BJ (cell line): Measurements from ENCODE around the gene ZIC5. TPM values are rescaled to one million over a fixed set of nuclear protein-coding genes. Genes with fewer than 3 reads are reported as not detected.

Experiments
- CTCF ChIA-PET: fragments of 350-600 bp; formaldehyde crosslinking; extraction: SDS; loops from one replicate; lab custom pipeline; 2021; ENCODE audit warnings: antibody characterized with exemption, inconsistent platforms; lab: Yijun Ruan, JAX
- POLR2A ChIA-PET: fragments of 300-600 bp; sonication (Branson Sonifier 250); formaldehyde crosslinking; extraction: SDS; loops from one replicate; lab custom pipeline; 2021; ENCODE audit warnings: antibody characterized with exemption; lab: Charles Lee
- DNase-seq: peaks from one replicate; pipeline ENCODE4 v3.0.0-alpha.2; 2011; ENCODE audit warnings: low read depth
- H3K27me3 ChIP-seq: 2 replicates; pipeline ENCODE4 v1.6.0; 2011; ENCODE audit warnings: low read length; ENCODE audit not compliant: control insufficient read depth, insufficient read depth
- H3K36me3 ChIP-seq: 2 replicates; pipeline ENCODE4 v1.5.1; 2011; ENCODE audit warnings: low read length; ENCODE audit not compliant: control insufficient read depth, insufficient read depth
- H3K4me3 ChIP-seq: 2 replicates; pipeline ENCODE4 v1.5.1; 2011; ENCODE audit warnings: low read depth, mild to moderate bottlenecking, control low read depth, low read length
- polyA plus RNA-seq: library from polyadenylated mRNA; depleted of rRNA; stranded (reverse); fragments of >200 nt; gene quantifications from 2 replicates; pipeline ENCODE4 v1.2.3, GENCODE V29; 2011
- TF ChIP-seq, protein P1 (sequence below): IDR thresholded peaks from 2 replicates; pipeline ENCODE4 v1.5.1; 2011; ENCODE audit warnings: low read depth, mild to moderate bottlenecking, control low read depth, inconsistent platforms, low read length, moderate library complexity; ENCODE audit not compliant: insufficient read depth

The ZIC5 gene
- polyA plus RNA-seq, 1 experiment: not detected

DNA sequence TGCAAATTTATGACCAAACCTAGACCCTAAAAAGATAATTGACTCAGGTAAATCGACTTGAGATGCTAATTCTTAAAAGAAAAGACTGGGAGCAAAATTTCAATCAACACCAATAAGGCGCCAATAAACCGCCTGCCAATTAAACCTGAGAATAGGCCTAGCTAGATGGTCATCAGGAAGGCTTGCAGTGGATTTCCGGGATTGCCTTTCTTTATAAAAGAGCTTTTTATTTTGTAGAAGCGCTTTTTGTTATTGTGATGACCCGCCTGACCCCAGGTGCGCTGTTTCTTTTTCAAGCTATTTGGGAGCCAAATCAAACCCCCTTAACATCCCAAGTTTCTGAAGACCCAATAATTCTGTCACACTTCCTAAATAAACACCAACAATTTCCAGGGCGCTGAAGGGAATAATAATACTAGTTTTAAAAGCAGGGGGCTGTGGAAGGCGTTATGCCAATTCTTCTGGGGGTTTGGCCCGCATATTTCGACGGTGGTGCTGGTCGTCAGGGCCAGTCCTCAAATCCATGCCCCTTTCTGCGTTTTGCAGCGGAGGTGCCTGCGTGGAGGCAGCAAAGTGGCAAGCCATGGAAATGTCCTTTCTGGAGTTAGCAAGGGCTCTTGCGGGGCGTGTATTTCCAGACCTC lies 2.9 kb upstream of the ZIC5 start:
- DNase-seq: no peak
- TF ChIP-seq, protein P1, sequence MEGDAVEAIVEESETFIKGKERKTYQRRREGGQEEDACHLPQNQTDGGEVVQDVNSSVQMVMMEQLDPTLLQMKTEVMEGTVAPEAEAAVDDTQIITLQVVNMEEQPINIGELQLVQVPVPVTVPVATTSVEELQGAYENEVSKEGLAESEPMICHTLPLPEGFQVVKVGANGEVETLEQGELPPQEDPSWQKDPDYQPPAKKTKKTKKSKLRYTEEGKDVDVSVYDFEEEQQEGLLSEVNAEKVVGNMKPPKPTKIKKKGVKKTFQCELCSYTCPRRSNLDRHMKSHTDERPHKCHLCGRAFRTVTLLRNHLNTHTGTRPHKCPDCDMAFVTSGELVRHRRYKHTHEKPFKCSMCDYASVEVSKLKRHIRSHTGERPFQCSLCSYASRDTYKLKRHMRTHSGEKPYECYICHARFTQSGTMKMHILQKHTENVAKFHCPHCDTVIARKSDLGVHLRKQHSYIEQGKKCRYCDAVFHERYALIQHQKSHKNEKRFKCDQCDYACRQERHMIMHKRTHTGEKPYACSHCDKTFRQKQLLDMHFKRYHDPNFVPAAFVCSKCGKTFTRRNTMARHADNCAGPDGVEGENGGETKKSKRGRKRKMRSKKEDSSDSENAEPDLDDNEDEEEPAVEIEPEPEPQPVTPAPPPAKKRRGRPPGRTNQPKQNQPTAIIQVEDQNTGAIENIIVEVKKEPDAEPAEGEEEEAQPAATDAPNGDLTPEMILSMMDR: no peak
- no peak overlapping the region for H3K4me3 ChIP-seq
- H3K36me3 ChIP-seq: no peaks in the 10 kb centered on the region
- H3K27me3 ChIP-seq: peaks cover 67% of the 10 kb centered on the region
- ChIA-PET CTCF (interaction anchor here (1.1 to 1.2 kb wide), 2 partner anchors 10 to 17 kb away, joined by 3 to 6 read pairs; no protein-coding TSS in a partner anchor), POLR2A (no interaction called here)

DNA sequence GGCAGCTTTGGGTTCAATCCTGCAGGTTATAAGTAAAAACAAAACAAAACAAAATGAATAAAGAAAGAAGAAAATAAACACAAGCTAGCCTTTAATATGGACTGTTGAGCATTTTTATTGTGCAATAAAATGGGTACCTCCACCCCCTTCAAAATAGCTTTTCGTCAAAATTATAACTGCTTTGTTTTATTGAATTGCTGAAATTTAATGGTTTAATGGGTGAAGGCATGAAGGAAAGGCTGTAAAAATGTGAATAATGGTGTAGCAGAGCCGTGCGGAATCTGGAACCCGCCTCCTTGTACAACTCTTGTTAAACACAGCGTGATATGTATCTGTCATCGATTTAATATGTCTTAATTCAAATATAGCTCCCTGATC lies 2.2 kb upstream of the ZIC5 start:
- TF ChIP-seq, protein P1: no peak
- H3K4me3 ChIP-seq: no peak overlapping the region
- H3K36me3 ChIP-seq: no peaks in the 10 kb centered on the region
- H3K27me3 ChIP-seq: peaks cover 68% of the 10 kb centered on the region
- DNase-seq: no peak
- ChIA-PET CTCF (interaction anchor here (0.6 to 1.2 kb wide), 3 partner anchors 10 to 91 kb away, joined by 3 to 6 read pairs (median 3); no protein-coding TSS in a partner anchor), POLR2A (no interaction called here)

DNA sequence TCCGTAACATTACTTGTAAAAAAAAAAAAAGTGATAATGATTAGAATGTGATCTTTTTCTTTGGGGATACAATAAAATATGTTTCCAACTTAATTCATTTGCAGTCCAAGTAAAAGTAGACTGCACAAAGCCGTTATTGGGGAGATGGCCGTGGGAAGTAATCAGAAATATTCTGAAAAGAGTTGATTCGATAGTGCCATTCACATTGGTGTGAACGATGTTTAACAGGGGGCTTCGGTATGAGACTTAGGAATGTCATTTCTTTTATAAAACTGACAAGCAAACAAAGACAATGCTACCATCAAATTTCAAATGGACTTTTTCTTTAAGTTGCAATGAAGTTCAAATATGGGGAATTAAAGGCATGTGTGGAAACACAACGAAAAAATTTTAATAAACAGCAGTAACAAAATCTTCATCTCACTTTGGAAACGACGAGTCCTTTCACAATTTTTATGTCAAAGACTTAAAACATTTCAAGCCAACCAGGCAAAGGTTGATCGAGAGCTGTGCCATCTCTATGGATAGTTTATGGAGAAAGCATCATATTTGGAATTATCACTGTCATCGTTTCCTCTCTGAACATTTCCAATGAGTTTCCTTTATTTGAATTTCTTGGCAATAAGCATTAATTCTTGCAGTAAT lies 1.7 kb upstream of the ZIC5 start:
- POLR2A ChIA-PET: no interaction called here
- H3K27me3 ChIP-seq: peaks cover 65% of the 10 kb centered on the region
- TF ChIP-seq, protein P1: no peak
- no peak overlapping the region for H3K4me3 ChIP-seq
- CTCF ChIA-PET: interaction anchor here (0.6 to 1.2 kb wide), 3 partner anchors 11 to 91 kb away, joined by 3 to 6 read pairs (median 3); no protein-coding TSS in a partner anchor
- H3K36me3 ChIP-seq: no peaks in the 10 kb centered on the region
- no peak for DNase-seq

DNA sequence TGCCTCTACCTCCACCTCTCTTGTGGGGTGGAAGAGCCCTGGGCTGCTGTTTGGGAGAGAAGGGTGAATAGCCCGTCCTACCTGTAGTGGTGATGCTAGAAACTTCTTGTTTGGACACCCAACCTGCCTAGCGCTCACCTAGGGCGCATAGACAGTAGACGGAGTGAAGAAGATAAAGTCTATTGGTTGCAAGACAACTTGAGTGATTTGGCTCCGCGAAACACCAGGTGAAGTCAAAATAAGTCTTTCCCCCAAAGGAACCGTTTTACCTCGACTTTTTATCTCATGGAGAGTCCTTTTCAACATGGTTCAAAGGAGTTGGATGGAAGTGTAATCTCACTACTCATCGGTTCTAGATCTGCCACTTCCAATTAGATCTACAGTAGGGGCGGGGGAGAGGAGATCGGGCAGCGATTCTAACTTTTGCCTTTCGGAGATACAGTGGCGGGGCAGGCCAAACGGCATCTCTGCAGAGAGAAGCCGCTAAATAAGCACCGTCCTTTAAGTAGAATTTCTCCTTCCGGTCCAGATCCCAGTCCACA lies 694 bp upstream of the ZIC5 start:
- POLR2A ChIA-PET: no interaction called here
- no peak overlapping the region for H3K4me3 ChIP-seq
- H3K27me3 ChIP-seq: peaks cover 64% of the 10 kb centered on the region
- DNase-seq: no peak
- no peaks in the 10 kb centered on the region for H3K36me3 ChIP-seq
- CTCF ChIA-PET: no interaction called here
- TF ChIP-seq, protein P1: no peak
